ENCODE measurements around the gene C1orf159.

GRCh38 chr1:1165485-1165884, 49.6 kb upstream of the C1orf159 start:
- TF ChIP-seq BHLHE40 (IDR thresholded peaks at IDR 0.05; ENCODE audit: borderline replicate concordance) (no peak), SUZ12 (IDR thresholded peaks at IDR 0.05) (no peak), ZNF384 (IDR thresholded peaks at IDR 0.05) (no peak), FOXM1 (IDR thresholded peaks at IDR 0.05; ENCODE audit: borderline replicate concordance) (no peak), FOXK2 (IDR thresholded peaks at IDR 0.05) (no peak), NFRKB (IDR thresholded peaks at IDR 0.05) (no peak), SP1 (IDR thresholded peaks at IDR 0.05) (no peak), ELF4 (IDR thresholded peaks at IDR 0.05) (no peak), TARDBP (IDR thresholded peaks at IDR 0.05) (no peak), ARNT (IDR thresholded peaks at IDR 0.05) (no peak)

Data from HEK293T (cell line).